MM.1S (cell line): ENCODE data around the gene PRSS12.

Experiments used
- CTCF ChIP-seq: fragments of 300-600 bp; sonication (generic); IDR thresholded peaks from 2 replicates; pipeline ENCODE4 v1.5.1; 2016; ENCODE audit warnings: antibody characterized with exemption, low read length, mixed read lengths
- EZH2 ChIP-seq: fragments of 300-600 bp; sonication (generic); optimal IDR thresholded peaks from 2 replicates; pipeline ENCODE3; 2017; ENCODE audit warnings: low read depth, mild to moderate bottlenecking, antibody characterized with exemption, low read length, mixed read lengths
- EZH2phosphoT487 ChIP-seq: fragments of 300-600 bp; sonication (generic); IDR thresholded peaks from 2 replicates; pipeline ENCODE4 v1.6.1; 2018; ENCODE audit warnings: antibody characterized with exemption, low read length

- TF ChIP-seq CTCF (no peak), EZH2 (no peak), EZH2phosphoT487 (no peak)
These were observed 37.3 kb upstream of the PRSS12 start for GRCh38 chr4:118390121-118390520.
